ENCODE results near the gene SNCB. TPM values are rescaled to one million over a fixed set of nuclear protein-coding genes. Genes with fewer than 3 reads are reported as not detected.

SNCB gene
- total RNA-seq, 1 donor from 2014 or later: 0.24 TPM

DNA sequence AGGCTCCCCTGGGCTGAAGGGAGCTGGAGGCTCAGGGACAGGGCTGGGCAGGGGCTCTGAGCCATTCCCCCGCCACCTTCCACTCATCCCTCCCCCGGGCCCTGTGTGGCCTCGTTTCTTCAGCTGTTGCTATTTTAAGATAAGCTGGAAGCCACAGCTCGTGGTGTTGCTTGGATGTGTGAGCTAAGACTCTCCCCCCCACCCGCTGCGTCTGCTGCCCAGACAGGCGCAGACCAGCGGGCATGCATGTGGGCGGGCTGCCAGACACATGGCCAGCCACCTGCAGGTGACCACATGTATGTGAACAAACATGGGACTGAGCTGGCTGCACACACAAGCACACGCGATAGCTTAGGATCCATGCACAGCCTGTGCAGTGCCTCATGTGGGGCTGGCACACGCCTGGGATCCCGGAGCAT, 8.7 kb downstream of the SNCB start:
- TF ChIP-seq, protein P1, sequence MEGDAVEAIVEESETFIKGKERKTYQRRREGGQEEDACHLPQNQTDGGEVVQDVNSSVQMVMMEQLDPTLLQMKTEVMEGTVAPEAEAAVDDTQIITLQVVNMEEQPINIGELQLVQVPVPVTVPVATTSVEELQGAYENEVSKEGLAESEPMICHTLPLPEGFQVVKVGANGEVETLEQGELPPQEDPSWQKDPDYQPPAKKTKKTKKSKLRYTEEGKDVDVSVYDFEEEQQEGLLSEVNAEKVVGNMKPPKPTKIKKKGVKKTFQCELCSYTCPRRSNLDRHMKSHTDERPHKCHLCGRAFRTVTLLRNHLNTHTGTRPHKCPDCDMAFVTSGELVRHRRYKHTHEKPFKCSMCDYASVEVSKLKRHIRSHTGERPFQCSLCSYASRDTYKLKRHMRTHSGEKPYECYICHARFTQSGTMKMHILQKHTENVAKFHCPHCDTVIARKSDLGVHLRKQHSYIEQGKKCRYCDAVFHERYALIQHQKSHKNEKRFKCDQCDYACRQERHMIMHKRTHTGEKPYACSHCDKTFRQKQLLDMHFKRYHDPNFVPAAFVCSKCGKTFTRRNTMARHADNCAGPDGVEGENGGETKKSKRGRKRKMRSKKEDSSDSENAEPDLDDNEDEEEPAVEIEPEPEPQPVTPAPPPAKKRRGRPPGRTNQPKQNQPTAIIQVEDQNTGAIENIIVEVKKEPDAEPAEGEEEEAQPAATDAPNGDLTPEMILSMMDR (IDR thresholded peaks at IDR 0.05; ENCODE audit: unreplicated experiment): no peak
- no peaks in the 10 kb centered on the region for H3K4me1 Mint-ChIP-seq (ENCODE audit: low read depth)
- H3K4me3 Mint-ChIP-seq (ENCODE audit: low read depth): no peak overlapping the region
- peaks cover 88% of the 10 kb centered on the region for H3K27me3 Mint-ChIP-seq
- no peak for DNase-seq (ENCODE audit: low spot score, unreplicated experiment)
- H3K27ac Mint-ChIP-seq: no peak overlapping the region
- H3K9me3 Mint-ChIP-seq (ENCODE audit: low read depth): no peaks in the 10 kb centered on the region
- H3K36me3 Mint-ChIP-seq (ENCODE audit: insufficient read depth): no peaks in the 10 kb centered on the region

DNA sequence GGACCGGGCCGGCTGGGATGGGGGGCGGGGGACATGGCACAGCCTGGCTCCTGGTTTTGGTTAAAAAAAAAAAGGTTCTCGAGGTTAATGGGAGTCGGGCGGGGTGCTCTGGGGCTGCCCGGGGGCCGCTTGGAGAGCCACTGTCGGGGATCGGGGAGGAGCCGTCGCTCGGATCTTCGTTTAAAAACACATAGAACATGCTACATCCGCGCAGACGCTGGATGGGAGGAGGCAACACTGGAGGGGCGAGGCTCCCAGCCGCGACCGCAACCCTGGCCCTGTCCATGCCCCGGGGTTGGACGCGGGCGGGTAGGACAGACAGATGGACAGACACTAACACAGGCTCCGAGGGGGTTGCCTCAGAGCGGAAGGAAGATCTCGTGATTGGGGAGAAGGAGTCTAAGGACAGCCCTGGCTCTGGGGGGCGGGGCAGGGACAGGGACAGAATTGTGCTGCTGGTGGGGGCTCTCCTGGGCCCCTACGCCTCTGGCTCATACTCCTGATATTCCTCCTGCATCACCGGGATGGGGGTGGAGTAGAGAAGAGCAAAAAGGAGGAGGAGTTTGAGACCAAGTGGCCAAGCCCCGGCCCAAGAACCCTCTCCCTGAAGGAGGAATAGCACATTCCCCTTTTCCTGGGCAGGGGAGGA, 9.9 kb downstream of the SNCB start:
- Mint-ChIP-seq H3K36me3 (ENCODE audit: insufficient read depth) (no peaks in the 10 kb centered on the region), H3K9me3 (ENCODE audit: low read depth) (no peaks in the 10 kb centered on the region), H3K27ac (no peak overlapping the region), H3K4me3 (ENCODE audit: low read depth) (no peak overlapping the region), H3K4me1 (ENCODE audit: low read depth) (no peaks in the 10 kb centered on the region), H3K27me3 (peaks cover 89% of the 10 kb centered on the region)
- TF ChIP-seq, protein P1 (IDR thresholded peaks at IDR 0.05; ENCODE audit: unreplicated experiment): no peak
- DNase-seq (ENCODE audit: low spot score, unreplicated experiment): no peak

DNA sequence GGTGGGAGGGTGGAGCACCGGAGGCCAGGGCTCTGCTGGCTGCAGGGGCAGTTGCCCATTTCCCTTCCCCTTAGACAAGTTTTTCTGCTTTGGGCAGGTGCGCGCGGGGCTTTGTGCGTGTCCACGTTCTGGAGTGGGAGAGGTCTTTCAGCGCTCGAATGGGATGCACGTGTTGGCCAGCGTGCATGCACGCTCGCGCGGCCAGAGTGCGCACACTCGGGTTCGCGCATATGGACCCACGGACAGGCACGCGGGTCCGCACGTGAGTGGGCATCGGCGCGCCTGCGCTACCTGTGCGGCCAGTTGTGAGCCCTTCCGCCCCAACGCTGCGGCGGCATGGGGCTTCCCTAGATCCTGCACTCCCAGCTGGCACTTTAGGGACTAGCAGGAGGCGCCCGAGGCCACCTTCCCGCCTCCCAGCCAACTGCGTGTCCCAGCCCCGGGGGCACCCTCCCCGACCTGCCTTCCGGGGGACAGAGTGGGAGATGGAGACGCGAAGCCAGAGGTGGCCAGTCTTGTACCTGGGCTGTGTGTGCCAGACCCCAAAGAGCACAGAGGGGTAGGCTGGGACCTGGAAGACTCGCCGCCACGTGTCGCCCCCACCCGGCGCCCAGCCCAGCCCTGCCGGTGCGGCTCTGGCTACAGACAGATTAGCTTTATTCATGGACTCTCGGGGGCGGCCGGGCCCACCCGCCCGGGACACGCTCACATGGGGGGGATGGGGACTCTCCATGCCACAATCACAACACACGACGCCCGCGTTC, 10.6 kb downstream of the SNCB start:
- H3K9me3 Mint-ChIP-seq (ENCODE audit: low read depth): no peaks in the 10 kb centered on the region
- no peak for DNase-seq (ENCODE audit: low spot score, unreplicated experiment)
- no peak overlapping the region for H3K4me3 Mint-ChIP-seq (ENCODE audit: low read depth)
- TF ChIP-seq, protein P1 (IDR thresholded peaks at IDR 0.05; ENCODE audit: unreplicated experiment): no peak
- H3K27me3 Mint-ChIP-seq: peaks cover 90% of the 10 kb centered on the region
- no peaks in the 10 kb centered on the region for H3K36me3 Mint-ChIP-seq (ENCODE audit: insufficient read depth)
- H3K4me1 Mint-ChIP-seq (ENCODE audit: low read depth): no peaks in the 10 kb centered on the region
- H3K27ac Mint-ChIP-seq: no peak overlapping the region

GRCh38 chr5:176619203-176619568, 11.1 kb downstream of the SNCB start:
- H3K27ac Mint-ChIP-seq: no peak overlapping the region
- no peaks in the 10 kb centered on the region for H3K9me3 Mint-ChIP-seq (ENCODE audit: low read depth)
- H3K27me3 Mint-ChIP-seq: peaks cover 90% of the 10 kb centered on the region
- TF ChIP-seq, protein P1 (IDR thresholded peaks at IDR 0.05; ENCODE audit: unreplicated experiment): peak; percentile 22
- H3K4me3 Mint-ChIP-seq (ENCODE audit: low read depth): no peak overlapping the region
- no peaks in the 10 kb centered on the region for H3K4me1 Mint-ChIP-seq (ENCODE audit: low read depth)
- peak; percentile 45 for DNase-seq (ENCODE audit: low spot score, unreplicated experiment)
- H3K36me3 Mint-ChIP-seq (ENCODE audit: insufficient read depth): no peaks in the 10 kb centered on the region

GRCh38 chr5:176618783-176619182, 11.6 kb downstream of the SNCB start:
- TF ChIP-seq, protein P1 (IDR thresholded peaks at IDR 0.05; ENCODE audit: unreplicated experiment): no peak
- no peak overlapping the region for H3K4me3 Mint-ChIP-seq (ENCODE audit: low read depth)
- H3K36me3 Mint-ChIP-seq (ENCODE audit: insufficient read depth): no peaks in the 10 kb centered on the region
- H3K27me3 Mint-ChIP-seq: peaks cover 90% of the 10 kb centered on the region
- H3K4me1 Mint-ChIP-seq (ENCODE audit: low read depth): no peaks in the 10 kb centered on the region
- no peak overlapping the region for H3K27ac Mint-ChIP-seq
- DNase-seq (ENCODE audit: low spot score, unreplicated experiment): no peak
- no peaks in the 10 kb centered on the region for H3K9me3 Mint-ChIP-seq (ENCODE audit: low read depth)

Measured in progenitor cell of endocrine pancreas (in vitro differentiated cells).